A549 (cell line): ENCODE data around the gene FAM3B. TPM values are rescaled to one million over a fixed set of nuclear protein-coding genes. Genes with fewer than 3 reads are reported as not detected.

Source experiments
- ATAC-seq, 2 experiments: fragments of 200-7000 bp in 1 of 2; fragments of >200 bp in 1 of 2; cut with Nextera tagmentation in 1 of 2; cut with Tn5 transposase in 1 of 2; 3 replicates each; pipeline versions ENCODE4 v1.8.0 to v1.9.1; 2018 to 2020; ENCODE audit warnings: mild to moderate bottlenecking in 1 of 2, moderate library complexity in 1 of 2
- CTCF ChIA-PET: fragments of 300-600 bp; sonication (Branson Sonifier 250); formaldehyde crosslinking; extraction: SDS; loops from one replicate; lab custom pipeline; 2021; ENCODE audit warnings: antibody characterized with exemption, inconsistent platforms; lab: Yijun Ruan, JAX
- POLR2A ChIA-PET: fragments of 350-600 bp; formaldehyde crosslinking; extraction: SDS; loops from one replicate; lab custom pipeline; 2021; ENCODE audit warnings: antibody characterized with exemption, inconsistent platforms; lab: Yijun Ruan, JAX
- DNase-seq, 2 experiments: peaks; one replicate each; pipeline versions ENCODE4 v3.0.0 to v3.0.0-alpha.2; 2011 to 2016; ENCODE audit warnings: low read depth in 1 of 2, low spot score in 1 of 2
- FAIRE-seq: peaks from 2 replicates; lab custom pipeline; 2011; peaks lifted over from hg19 to GRCh38; lab: Jason Lieb, UNC
- H3K27ac ChIP-seq, 2 experiments: fragments of >200 bp; sonication (Bioruptor Twin); formaldehyde crosslinking; 3 replicates each; pipeline ENCODE4 v1.5.1; 2016 to 2017
- H3K4me1 ChIP-seq: fragments of >200 bp; sonication (Bioruptor Twin); formaldehyde crosslinking; 3 replicates; pipeline ENCODE4 v1.6.1; 2016
- H3K4me2 ChIP-seq: fragments of >200 bp; sonication (Bioruptor Twin); formaldehyde crosslinking; 3 replicates; pipeline ENCODE4 v1.6.1; 2016
- H3K4me3 ChIP-seq: fragments of >200 bp; sonication (Bioruptor Twin); formaldehyde crosslinking; 3 replicates; pipeline ENCODE4 v1.5.1; 2016
- H3K9me3 ChIP-seq: fragments of >200 bp; sonication (Bioruptor Twin); formaldehyde crosslinking; 3 replicates; pipeline ENCODE4 v1.6.1; 2016
- ATOH8 ChIP-seq: fragments of 250-450 bp; sonication (Bioruptor Pico); IDR thresholded peaks from 2 replicates; pipeline ENCODE4 v1.5.0; 2020; ENCODE audit warnings: low read depth, mild to moderate bottlenecking, moderate library complexity
- CEBPB ChIP-seq, 2 experiments: fragments of >200 bp in 1 of 2; sonication (Bioruptor Twin) in 1 of 2; formaldehyde crosslinking in 1 of 2; IDR thresholded peaks; 2 replicates each; pipeline ENCODE4 v1.6.1; 2012 to 2016
- CHD2 ChIP-seq: fragments of 150-350 bp; IDR thresholded peaks from 2 replicates; pipeline ENCODE4 v1.6.1; 2014; ENCODE audit warnings: low read length; ENCODE audit not compliant: partially characterized antibody
- EHMT2 ChIP-seq: fragments of 200-600 bp; sonication (generic); IDR thresholded peaks from 2 replicates; pipeline ENCODE4 v1.6.1; 2016; ENCODE audit warnings: antibody characterized with exemption, low read depth, mild to moderate bottlenecking, moderate library complexity
- ESRRA ChIP-seq: fragments of 150-350 bp; IDR thresholded peaks from 2 replicates; pipeline ENCODE4 v1.6.1; 2014; ENCODE audit warnings: mild to moderate bottlenecking, low read length, borderline replicate concordance
- FOSB ChIP-seq: fragments of 250-450 bp; sonication (Bioruptor Pico); IDR thresholded peaks from 2 replicates; pipeline ENCODE4 v1.5.0; 2020; ENCODE audit warnings: mild to moderate bottlenecking, moderate library complexity
- FOSL2 ChIP-seq, 2 experiments: fragments of 450-650 bp in 1 of 2; fragments of >200 bp in 1 of 2; sonication (Bioruptor Twin) in 1 of 2; formaldehyde crosslinking; IDR thresholded peaks; 2 replicates each; pipeline versions ENCODE4 v1.5.0 to v1.6.1; 2016 to 2020; ENCODE audit warnings: mild to moderate bottlenecking in 1 of 2, moderate library complexity in 1 of 2
- FOXS1 ChIP-seq: fragments of 250-450 bp; sonication (Bioruptor Pico); IDR thresholded peaks from 2 replicates; pipeline ENCODE4 v1.5.0; 2020; ENCODE audit warnings: mild to moderate bottlenecking, moderate library complexity
- GATA3 ChIP-seq: IDR thresholded peaks from 2 replicates; pipeline ENCODE4 v1.6.1; 2012; ENCODE audit warnings: borderline replicate concordance
- HES2 ChIP-seq: fragments of >200 bp; sonication (Bioruptor Twin); formaldehyde crosslinking; IDR thresholded peaks from 2 replicates; pipeline ENCODE4 v1.6.1; 2016
- HEYL ChIP-seq: fragments of 250-450 bp; sonication (Bioruptor Pico); IDR thresholded peaks from 2 replicates; pipeline ENCODE4 v1.8.0; 2021; ENCODE audit warnings: mild to moderate bottlenecking, moderate library complexity
- HMGXB4 ChIP-seq: fragments of 250-450 bp; sonication (Bioruptor Pico); IDR thresholded peaks from 2 replicates; pipeline ENCODE4 v1.5.0; 2021; ENCODE audit warnings: mild to moderate bottlenecking, moderate library complexity, borderline replicate concordance
- JUN ChIP-seq, 2 experiments: fragments of >200 bp; sonication (Bioruptor Twin); formaldehyde crosslinking; IDR thresholded peaks; 2 replicates in 1 of 2; 3 replicates in 1 of 2; pipeline ENCODE4 v1.6.1; 2016 to 2017
- MAFK ChIP-seq: fragments of 450-650 bp; IDR thresholded peaks from 2 replicates; pipeline ENCODE4 v1.6.1; 2014; ENCODE audit not compliant: partially characterized antibody
- MAZ ChIP-seq: fragments of 150-350 bp; IDR thresholded peaks from 2 replicates; pipeline ENCODE4 v1.6.1; 2014; ENCODE audit warnings: antibody characterized with exemption, low read depth, low read length, borderline replicate concordance
- MYC ChIP-seq: IDR thresholded peaks from 2 replicates; pipeline ENCODE4 v1.6.1; 2012; ENCODE audit warnings: mild to moderate bottlenecking, inconsistent platforms, low read length, improper control_type of control experiment, borderline replicate concordance
- NFE2L2 ChIP-seq: fragments of 150-350 bp; conservative IDR thresholded peaks from 2 replicates; pipeline ENCODE4 v1.6.1; 2014; ENCODE audit warnings: low read length
- NR3C1 ChIP-seq: fragments of >200 bp; sonication (Bioruptor Twin); formaldehyde crosslinking; IDR thresholded peaks from 3 replicates; pipeline ENCODE4 v1.6.1; 2017
- POLR2AphosphoS2 ChIP-seq: conservative IDR thresholded peaks from 2 replicates; pipeline ENCODE4 v1.6.1; 2012; ENCODE audit warnings: low read length, improper control_type of control experiment, inconsistent platforms
- RARB ChIP-seq: fragments of 250-450 bp; sonication (Bioruptor Pico); IDR thresholded peaks from 2 replicates; pipeline ENCODE4 v1.8.0; 2021; ENCODE audit warnings: mild to moderate bottlenecking, moderate library complexity
- RCOR1 ChIP-seq: fragments of 150-350 bp; IDR thresholded peaks from 2 replicates; pipeline ENCODE4 v1.6.1; 2014; ENCODE audit warnings: antibody characterized with exemption, low read length, low read depth
- RFX5 ChIP-seq: fragments of 450-650 bp; IDR thresholded peaks from 2 replicates; pipeline ENCODE4 v1.7.1; 2014; ENCODE audit warnings: antibody characterized with exemption, mild to moderate bottlenecking, moderate library complexity
- SREBF2 ChIP-seq: fragments of 450-650 bp; IDR thresholded peaks from 2 replicates; pipeline ENCODE4 v1.6.1; 2014; ENCODE audit warnings: mild to moderate bottlenecking, moderate library complexity
- TP53 ChIP-seq: fragments of 250-450 bp; sonication (Bioruptor Pico); IDR thresholded peaks from 2 replicates; pipeline ENCODE4 v1.5.0; 2021; ENCODE audit warnings: mild to moderate bottlenecking, moderate library complexity
- ZC3H11A ChIP-seq: fragments of 450-650 bp; IDR thresholded peaks from 2 replicates; pipeline ENCODE4 v1.6.1; 2014; ENCODE audit warnings: antibody characterized with exemption, mild to moderate bottlenecking
- ZNF302 ChIP-seq: fragments of 250-450 bp; sonication (Bioruptor Pico); IDR thresholded peaks from 2 replicates; pipeline ENCODE4 v1.9.0; 2021; ENCODE audit warnings: inconsistent platforms, mild to moderate bottlenecking, moderate library complexity
- WGBS: methylation state at CpG from one replicate; pipeline ENCODE4 v1.1.6; 2017; ENCODE audit errors: missing lambda C conversion rate; 5-methylcytosine and 5-hydroxymethylcytosine counted together
- polyA plus RNA-seq, 4 experiments: library from polyadenylated mRNA; depleted of rRNA in 3 of 4; stranded (reverse); fragments of >200 nt; fragmentation: RNase III in 1 of 4; extraction: RNeasy Plus Mini Kit Qiagen cat#74134 plus additional on column Dnase treatment in 1 of 4; gene quantifications; 2 replicates in 3 of 4; 3 replicates in 1 of 4; pipeline ENCODE4 v1.2.3, GENCODE V29; 2011 to 2017
- TF ChIP-seq, protein P1 (sequence below): fragments of >200 bp; sonication (Bioruptor Twin); formaldehyde crosslinking; IDR thresholded peaks from 3 replicates; pipeline ENCODE4 v1.6.1; 2016

The FAM3B gene
- polyA plus RNA-seq, 2 of the 4 experiments (the other 2 are of a cell fraction): not detected

DNA sequence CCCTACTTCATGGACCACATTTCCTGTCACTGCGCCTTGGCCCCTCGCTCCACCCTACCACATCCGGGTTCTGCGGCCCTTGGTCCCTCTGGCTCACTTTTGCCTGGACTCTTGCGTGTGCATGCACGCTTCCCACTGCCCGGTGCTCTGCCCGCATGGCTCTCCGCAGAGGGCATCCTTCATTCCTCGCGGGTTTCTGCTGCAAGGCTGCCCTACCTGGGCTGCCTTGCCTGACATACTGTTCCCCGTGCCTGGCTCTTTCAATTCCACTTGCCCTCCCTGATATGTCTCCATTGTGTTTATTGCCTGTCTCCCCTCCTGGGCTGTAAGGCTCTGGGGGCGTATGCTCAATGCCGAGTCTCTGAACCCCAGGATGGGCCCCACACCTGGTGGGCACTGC is 71.7 kb downstream of the FAM3B start:
- whole genome bisulfite sequencing: 52% methylated on average over 9 of the region's 14 CpGs
- Histone ChIP-seq H3K4me2 (no peak overlapping the region), H3K4me1 (no peaks in the 10 kb centered on the region), H3K9me3 (no peaks in the 10 kb centered on the region), H3K4me3 (no peak overlapping the region), H3K27ac (no peak overlapping the region)
- CTCF ChIA-PET: no interaction called here
- ATAC-seq (no peak), FAIRE-seq (no peak), DNase-seq (no peak)
- POLR2A ChIA-PET: interaction anchor here (0.6 kb wide), 1 partner anchor 203 kb away, joined by 5 read pairs; no protein-coding TSS in a partner anchor
- TF ChIP-seq ZC3H11A (no peak), ZNF302 (CRISPR knock-in tag) (no peak), FOXS1 (CRISPR knock-in tag) (no peak), RARB (CRISPR knock-in tag) (no peak), POLR2AphosphoS2 (no peak), HMGXB4 (CRISPR knock-in tag) (no peak)

DNA sequence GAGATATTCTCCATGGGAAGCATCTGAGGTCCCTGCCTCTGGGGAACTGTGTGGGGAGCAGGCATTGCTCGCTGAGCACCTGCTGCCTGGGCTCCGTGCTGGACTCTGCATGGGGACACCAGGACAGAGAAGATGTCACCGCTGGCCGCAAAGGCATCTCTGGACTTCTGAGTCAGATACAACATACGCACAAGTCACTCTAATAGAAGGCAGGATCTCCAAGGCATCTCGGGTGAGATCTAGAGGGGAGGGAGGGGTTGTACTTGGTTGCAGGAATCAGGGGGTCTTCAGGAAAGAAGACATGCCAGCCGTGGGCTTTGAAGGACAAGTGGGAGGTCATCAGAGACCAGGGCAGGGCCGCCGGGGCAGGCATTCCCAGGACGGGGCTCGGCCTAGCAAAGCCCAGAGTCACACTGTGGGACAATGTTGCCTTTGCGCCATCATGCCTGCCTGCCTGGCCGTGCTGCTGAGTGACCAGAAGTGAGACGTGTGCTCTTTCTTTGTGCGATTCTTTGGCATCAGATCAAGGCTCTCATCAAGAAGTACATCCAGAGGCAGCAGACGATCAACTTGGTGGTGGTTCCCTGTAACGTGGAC is 73.5 kb downstream of the FAM3B start:
- 56% methylated on average over 12 of the region's 17 CpGs for WGBS
- no peaks in the 10 kb centered on the region for H3K9me3 ChIP-seq
- H3K4me1 ChIP-seq: no peaks in the 10 kb centered on the region
- TF ChIP-seq TP53 (no peak), POLR2AphosphoS2 (no peak), RARB (CRISPR knock-in tag) (no peak), NFE2L2 (no peak), FOXS1 (CRISPR knock-in tag) (no peak), ESRRA (no peak), GATA3 (no peak), CHD2 (no peak), JUN (IDR thresholded peaks at IDR 0.05) (no peak), RCOR1 (no peak), HES2 (no peak), RFX5 (no peak), MAFK (no peak), ZC3H11A (no peak), CEBPB (IDR thresholded peaks at IDR 0.05) (no peak), FOSB (CRISPR knock-in tag) (no peak), EHMT2 (no peak), MYC (no peak)
- FAIRE-seq: no peak
- H3K27ac ChIP-seq: no peak overlapping the region
- H3K4me3 ChIP-seq: no peak overlapping the region
- no peak overlapping the region for H3K4me2 ChIP-seq
- no peak for ATAC-seq
- ChIA-PET CTCF (no interaction called here), POLR2A (no interaction called here)
- DNase-seq: no peak

- Histone ChIP-seq H3K27ac (no peak overlapping the region), H3K4me2 (no peak overlapping the region), H3K9me3 (no peaks in the 10 kb centered on the region), H3K4me1 (no peaks in the 10 kb centered on the region), H3K4me3 (no peak overlapping the region)
- ChIA-PET CTCF (no interaction called here), POLR2A (no interaction called here)
- no peak for ATAC-seq
- WGBS: 47% methylated on average over 8 of the region's 8 CpGs
- no peak for DNase-seq
- no peak for FAIRE-seq
- no peak for TF ChIP-seq NR3C1
- no peak for TF ChIP-seq FOSL2 (IDR thresholded peaks at IDR 0.05)
- no peak for TF ChIP-seq FOSL2 (CRISPR knock-in tag; IDR thresholded peaks at IDR 0.05)
- TF ChIP-seq NFE2L2: no peak
- TF ChIP-seq ATOH8 (CRISPR knock-in tag): no peak
- TF ChIP-seq JUN (IDR thresholded peaks at IDR 0.05): no peak
- TF ChIP-seq CEBPB (IDR thresholded peaks at IDR 0.05): no peak
- TF ChIP-seq MAFK: no peak
- TF ChIP-seq HMGXB4 (CRISPR knock-in tag): no peak
- TF ChIP-seq HEYL (CRISPR knock-in tag): no peak
- TF ChIP-seq ZNF302 (CRISPR knock-in tag): no peak
- no peak for TF ChIP-seq GATA3
- no peak for TF ChIP-seq SREBF2
- no peak for TF ChIP-seq MAZ
- TF ChIP-seq, protein P1, sequence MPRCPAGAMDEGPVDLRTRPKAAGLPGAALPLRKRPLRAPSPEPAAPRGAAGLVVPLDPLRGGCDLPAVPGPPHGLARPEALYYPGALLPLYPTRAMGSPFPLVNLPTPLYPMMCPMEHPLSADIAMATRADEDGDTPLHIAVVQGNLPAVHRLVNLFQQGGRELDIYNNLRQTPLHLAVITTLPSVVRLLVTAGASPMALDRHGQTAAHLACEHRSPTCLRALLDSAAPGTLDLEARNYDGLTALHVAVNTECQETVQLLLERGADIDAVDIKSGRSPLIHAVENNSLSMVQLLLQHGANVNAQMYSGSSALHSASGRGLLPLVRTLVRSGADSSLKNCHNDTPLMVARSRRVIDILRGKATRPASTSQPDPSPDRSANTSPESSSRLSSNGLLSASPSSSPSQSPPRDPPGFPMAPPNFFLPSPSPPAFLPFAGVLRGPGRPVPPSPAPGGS: no peak
Measured at GRCh38 chr21:41393876-41394465, 77.4 kb downstream of the FAM3B start.
